ENCODE results near the gene DCTD.

DCTD gene

DNA sequence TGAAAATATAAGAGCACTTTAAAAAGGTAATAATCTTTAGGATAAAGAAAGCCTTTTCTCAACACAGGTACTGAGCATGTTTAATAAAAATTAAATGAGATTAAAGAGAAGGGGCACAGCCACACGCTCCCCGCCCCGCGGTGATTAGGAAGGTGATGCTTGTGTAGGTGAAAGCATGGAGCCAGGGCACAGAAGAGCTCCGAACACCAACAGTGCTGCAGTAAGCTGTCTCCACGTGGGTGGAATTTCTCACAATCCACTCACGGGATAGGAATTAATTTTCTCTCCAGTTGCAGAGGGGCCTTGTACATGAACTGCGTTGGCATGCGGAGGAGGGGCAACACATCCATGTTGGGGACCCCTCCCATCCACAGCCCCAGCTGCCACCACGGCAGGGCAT is 27.0 kb downstream of the DCTD start:
- ChIA-PET CTCF (no interaction called here), POLR2A (no interaction called here)
- H3K4me3 ChIP-seq (ENCODE audit: low read depth, low read length), result no peak overlapping the region
- H3K4me1 ChIP-seq (ENCODE audit: control insufficient read depth, insufficient read depth, low read length), result no peaks in the 10 kb centered on the region
- H3K9me3 ChIP-seq (ENCODE audit: control insufficient read depth, insufficient read depth, low read depth, low read length), result no peaks in the 10 kb centered on the region
- TF ChIP-seq, protein P1, sequence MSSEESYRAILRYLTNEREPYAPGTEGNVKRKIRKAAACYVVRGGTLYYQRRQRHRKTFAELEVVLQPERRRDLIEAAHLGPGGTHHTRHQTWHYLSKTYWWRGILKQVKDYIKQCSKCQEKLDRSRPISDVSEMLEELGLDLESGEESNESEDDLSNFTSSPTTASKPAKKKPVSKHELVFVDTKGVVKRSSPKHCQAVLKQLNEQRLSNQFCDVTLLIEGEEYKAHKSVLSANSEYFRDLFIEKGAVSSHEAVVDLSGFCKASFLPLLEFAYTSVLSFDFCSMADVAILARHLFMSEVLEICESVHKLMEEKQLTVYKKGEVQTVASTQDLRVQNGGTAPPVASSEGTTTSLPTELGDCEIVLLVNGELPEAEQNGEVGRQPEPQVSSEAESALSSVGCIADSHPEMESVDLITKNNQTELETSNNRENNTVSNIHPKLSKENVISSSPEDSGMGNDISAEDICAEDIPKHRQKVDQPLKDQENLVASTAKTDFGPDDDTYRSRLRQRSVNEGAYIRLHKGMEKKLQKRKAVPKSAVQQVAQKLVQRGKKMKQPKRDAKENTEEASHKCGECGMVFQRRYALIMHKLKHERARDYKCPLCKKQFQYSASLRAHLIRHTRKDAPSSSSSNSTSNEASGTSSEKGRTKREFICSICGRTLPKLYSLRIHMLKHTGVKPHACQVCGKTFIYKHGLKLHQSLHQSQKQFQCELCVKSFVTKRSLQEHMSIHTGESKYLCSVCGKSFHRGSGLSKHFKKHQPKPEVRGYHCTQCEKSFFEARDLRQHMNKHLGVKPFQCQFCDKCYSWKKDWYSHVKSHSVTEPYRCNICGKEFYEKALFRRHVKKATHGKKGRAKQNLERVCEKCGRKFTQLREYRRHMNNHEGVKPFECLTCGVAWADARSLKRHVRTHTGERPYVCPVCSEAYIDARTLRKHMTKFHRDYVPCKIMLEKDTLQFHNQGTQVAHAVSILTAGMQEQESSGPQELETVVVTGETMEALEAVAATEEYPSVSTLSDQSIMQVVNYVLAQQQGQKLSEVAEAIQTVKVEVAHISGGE (tag by site-specific recombination; conservative IDR thresholded peaks at IDR 0.05; ENCODE audit: low read depth), result no peak
- TF ChIP-seq HOXA7 (CRISPR knock-in tag; IDR thresholded peaks at IDR 0.05; ENCODE audit: borderline replicate concordance) (no peak), FEZF1 (tag by site-specific recombination; IDR thresholded peaks at IDR 0.05) (no peak), ZNF248 (tag by site-specific recombination; IDR thresholded peaks at IDR 0.05) (no peak), ZNF311 (tag by site-specific recombination; IDR thresholded peaks at IDR 0.05; ENCODE audit: borderline replicate concordance) (no peak), ZNF274 (IDR thresholded peaks at IDR 0.05; ENCODE audit: low read length) (no peak), ZNF274 (tag by site-specific recombination; IDR thresholded peaks at IDR 0.05; ENCODE audit: borderline replicate concordance) (no peak), ZFP69B (tag by site-specific recombination; IDR thresholded peaks at IDR 0.05) (no peak), ZNF2 (tag by site-specific recombination; IDR thresholded peaks at IDR 0.05) (no peak), ZNF830 (tag by site-specific recombination; IDR thresholded peaks at IDR 0.05; ENCODE audit: low read depth) (no peak), ZSCAN30 (tag by site-specific recombination; IDR thresholded peaks at IDR 0.05) (no peak), ZNF391 (tag by site-specific recombination; IDR thresholded peaks at IDR 0.05; ENCODE audit: borderline replicate concordance, low read depth) (no peak), ZNF530 (tag by site-specific recombination; IDR thresholded peaks at IDR 0.05; ENCODE audit: low read depth) (no peak), ZNF501 (tag by site-specific recombination; IDR thresholded peaks at IDR 0.05) (no peak), ZNF792 (tag by site-specific recombination; IDR thresholded peaks at IDR 0.05) (no peak), GLI2 (tag by site-specific recombination; IDR thresholded peaks at IDR 0.05; ENCODE audit: borderline replicate concordance, low read depth) (no peak), ZBTB7A (tag by site-specific recombination; IDR thresholded peaks at IDR 0.05; ENCODE audit: low read depth) (no peak)
- TF ChIP-seq, protein P2, sequence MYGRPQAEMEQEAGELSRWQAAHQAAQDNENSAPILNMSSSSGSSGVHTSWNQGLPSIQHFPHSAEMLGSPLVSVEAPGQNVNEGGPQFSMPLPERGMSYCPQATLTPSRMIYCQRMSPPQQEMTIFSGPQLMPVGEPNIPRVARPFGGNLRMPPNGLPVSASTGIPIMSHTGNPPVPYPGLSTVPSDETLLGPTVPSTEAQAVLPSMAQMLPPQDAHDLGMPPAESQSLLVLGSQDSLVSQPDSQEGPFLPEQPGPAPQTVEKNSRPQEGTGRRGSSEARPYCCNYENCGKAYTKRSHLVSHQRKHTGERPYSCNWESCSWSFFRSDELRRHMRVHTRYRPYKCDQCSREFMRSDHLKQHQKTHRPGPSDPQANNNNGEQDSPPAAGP (tag by site-specific recombination; IDR thresholded peaks at IDR 0.05), result no peak
- TF ChIP-seq, protein P3, sequence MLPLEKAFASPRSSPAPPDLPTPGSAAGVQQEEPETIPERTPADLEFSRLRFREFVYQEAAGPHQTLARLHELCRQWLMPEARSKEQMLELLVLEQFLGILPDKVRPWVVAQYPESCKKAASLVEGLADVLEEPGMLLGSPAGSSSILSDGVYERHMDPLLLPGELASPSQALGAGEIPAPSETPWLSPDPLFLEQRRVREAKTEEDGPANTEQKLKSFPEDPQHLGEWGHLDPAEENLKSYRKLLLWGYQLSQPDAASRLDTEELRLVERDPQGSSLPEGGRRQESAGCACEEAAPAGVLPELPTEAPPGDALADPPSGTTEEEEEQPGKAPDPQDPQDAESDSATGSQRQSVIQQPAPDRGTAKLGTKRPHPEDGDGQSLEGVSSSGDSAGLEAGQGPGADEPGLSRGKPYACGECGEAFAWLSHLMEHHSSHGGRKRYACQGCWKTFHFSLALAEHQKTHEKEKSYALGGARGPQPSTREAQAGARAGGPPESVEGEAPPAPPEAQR (tag by site-specific recombination; IDR thresholded peaks at IDR 0.05), result no peak
- TF ChIP-seq, protein P4, sequence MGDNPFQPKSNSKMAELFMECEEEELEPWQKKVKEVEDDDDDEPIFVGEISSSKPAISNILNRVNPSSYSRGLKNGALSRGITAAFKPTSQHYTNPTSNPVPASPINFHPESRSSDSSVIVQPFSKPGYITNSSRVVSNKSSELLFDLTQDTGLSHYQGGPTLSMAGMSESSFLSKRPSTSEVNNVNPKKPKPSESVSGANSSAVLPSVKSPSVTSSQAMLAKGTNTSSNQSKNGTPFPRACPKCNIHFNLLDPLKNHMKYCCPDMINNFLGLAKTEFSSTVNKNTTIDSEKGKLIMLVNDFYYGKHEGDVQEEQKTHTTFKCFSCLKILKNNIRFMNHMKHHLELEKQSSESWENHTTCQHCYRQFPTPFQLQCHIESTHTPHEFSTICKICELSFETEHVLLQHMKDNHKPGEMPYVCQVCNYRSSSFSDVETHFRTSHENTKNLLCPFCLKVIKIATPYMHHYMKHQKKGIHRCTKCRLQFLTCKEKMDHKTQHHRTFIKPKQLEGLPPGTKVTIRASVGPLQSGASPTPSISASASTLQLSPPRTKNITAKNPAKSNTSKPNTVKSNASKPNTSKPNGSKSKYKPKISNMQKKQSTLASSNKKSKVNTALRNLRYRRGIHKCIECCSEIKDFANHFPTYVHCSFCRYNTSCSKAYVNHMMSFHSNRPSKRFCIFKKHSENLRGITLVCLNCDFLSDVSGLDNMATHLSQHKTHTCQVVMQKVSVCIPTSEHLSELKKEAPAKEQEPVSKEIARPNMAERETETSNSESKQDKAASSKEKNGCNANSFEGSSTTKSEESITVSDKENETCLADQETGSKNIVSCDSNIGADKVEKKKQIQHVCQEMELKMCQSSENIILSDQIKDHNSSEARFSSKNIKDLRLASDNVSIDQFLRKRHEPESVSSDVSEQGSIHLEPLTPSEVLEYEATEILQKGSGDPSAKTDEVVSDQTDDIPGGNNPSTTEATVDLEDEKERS (tag by site-specific recombination; IDR thresholded peaks at IDR 0.05), result no peak
- H3K36me3 ChIP-seq (ENCODE audit: control insufficient read depth in 2 of 2, insufficient read depth in 1 of 2, low read length in 2 of 2), result peaks cover 8 to 87% of the 10 kb centered on the region in 2 experiments
- no peak overlapping the region for H3K27ac ChIP-seq (ENCODE audit: extremely low read depth, low read depth, low read length)
